Aorta (tissue), 5 donors: ENCODE measurements around the gene SMARCE1. TPM values are rescaled to one million over a fixed set of nuclear protein-coding genes. Genes with fewer than 3 reads are reported as not detected.

Experiments used
- ATAC-seq: fragments of 200-7000 bp; cut with Tn5 transposase; one replicate; pipeline ENCODE4 v1.9.1; 2022; ENCODE audit warnings: moderate library complexity; ENCODE audit not compliant: low FRiP score
- DNase-seq, 2 donors: peaks; one replicate each; pipeline ENCODE4 v3.0.0-alpha.2; 2020
- H3K27ac ChIP-seq, 2 donors: one replicate each; pipeline ENCODE4 v1.5.1; 2013; ENCODE audit warnings: low read length in 2 of 2, mild to moderate bottlenecking in 2 of 2, moderate library complexity in 2 of 2, control low read depth in 1 of 2, inconsistent platforms in 1 of 2, low read depth in 1 of 2
- H3K27me3 ChIP-seq, 2 donors: one replicate each; pipeline ENCODE4 v1.6.1; 2013; ENCODE audit warnings: control low read depth in 1 of 2, low read length in 1 of 2, mild to moderate bottlenecking in 1 of 2, moderate library complexity in 1 of 2; ENCODE audit not compliant: insufficient read depth in 2 of 2, control insufficient read depth in 1 of 2
- H3K36me3 ChIP-seq, 2 donors: one replicate each; pipeline ENCODE4 v1.6.1; 2013; ENCODE audit warnings: control low read depth in 1 of 2, low read length in 1 of 2, mild to moderate bottlenecking in 1 of 2; ENCODE audit not compliant: insufficient read depth in 2 of 2, control insufficient read depth in 1 of 2
- H3K4me1 ChIP-seq, 2 donors: one replicate each; pipeline ENCODE4 v1.6.1; 2013; ENCODE audit warnings: low read length in 2 of 2, control low read depth in 1 of 2, mild to moderate bottlenecking in 1 of 2, moderate library complexity in 1 of 2; ENCODE audit not compliant: insufficient read depth in 2 of 2, control insufficient read depth in 1 of 2
- H3K4me3 ChIP-seq, 2 donors: one replicate each; pipeline ENCODE4 v1.5.1; 2013; ENCODE audit warnings: low read length in 2 of 2, control low read depth in 1 of 2, mild to moderate bottlenecking in 1 of 2
- H3K9me3 ChIP-seq: one replicate; pipeline ENCODE4 v1.6.1; 2013; ENCODE audit warnings: mild to moderate bottlenecking, low read length; ENCODE audit not compliant: control insufficient read depth
- WGBS, 2 donors: extraction: QIAGEN DNeasy Blood & Tissue Kit; methylation state at CpG; one replicate each; pipeline ENCODE4 v1.1.7; 2013; 5-methylcytosine and 5-hydroxymethylcytosine counted together
- intact Hi-C, 2 donors: fragments of 100-400 bp; cut with DNase I; formaldehyde crosslinking; loops; one replicate each; pipeline versions ENCODE4 v1.14.2 to v1.15.0; 2022
- polyA plus RNA-seq, 2 donors: library from polyadenylated mRNA; stranded (reverse); fragments of 200-250 nt; gene quantifications; one replicate each; pipeline ENCODE4 v1.2.3, GENCODE V29; 2013
- total RNA-seq, 2 donors: library from RNA; stranded (reverse); fragmentation: NEBNext Ultra II Directional; extraction: Animal tissue kit (Norgen Biotek cat#: 25700); gene quantifications; one replicate each; pipeline ENCODE4 v1.2.1, GENCODE V29; 2021
- donor health status: healthy with polysubstance abuse.
- donor health status: Bipolar disorder and iron deficiency.
- donor health status: DM: no; HTN: no; CAD: no.
- donor health status: DM: no; HTN: no; CAD: no.
- donor health status: DM: yes; HTN: yes; CAD: no.

SMARCE1 gene
- total and polyA plus RNA-seq, 4 donors, result 61.0 to 84.4 (median 76.2) TPM

GRCh38 chr17:40629842-40630241, 17.8 kb downstream of the SMARCE1 start:
- intact Hi-C loops, result no loop called here
- no peak overlapping the region for H3K4me3 ChIP-seq
- no peak for DNase-seq
- no peaks in the 10 kb centered on the region for H3K27me3 ChIP-seq
- no peak for ATAC-seq
- no peaks in the 10 kb centered on the region for H3K4me1 ChIP-seq
- WGBS, 2 donors, result 51 to 57% methylated on average over 2 of the region's 2 CpGs
- peaks cover 9% of the 10 kb centered on the region in 2 donors for H3K36me3 ChIP-seq
- H3K27ac ChIP-seq, result no peak overlapping the region
- no peaks in the 10 kb centered on the region for H3K9me3 ChIP-seq

- H3K36me3 ChIP-seq, result peaks cover 0 to 3% of the 10 kb centered on the region in 2 donors
- no peaks in the 10 kb centered on the region for H3K9me3 ChIP-seq
- intact Hi-C loops, result no loop called here
- 41 to 49% methylated on average over 5 of the region's 5 CpGs for WGBS, 2 donors
- DNase-seq (no peak), ATAC-seq (no peak)
- H3K4me1 ChIP-seq, result no peaks in the 10 kb centered on the region
- H3K27me3 ChIP-seq, result no peaks in the 10 kb centered on the region
- H3K4me3 ChIP-seq, result no peak overlapping the region
- no peak overlapping the region for H3K27ac ChIP-seq
Observed at GRCh38 chr17:40625311-40625710, 22.3 kb downstream of the SMARCE1 start.

GRCh38 chr17:40623419-40624210, 24.0 kb downstream of the SMARCE1 start:
- Histone ChIP-seq H3K27ac (no peak overlapping the region), H3K4me3 (no peak overlapping the region), H3K27me3 (no peaks in the 10 kb centered on the region), H3K36me3 (no peaks in the 10 kb centered on the region), H3K4me1 (no peaks in the 10 kb centered on the region), H3K9me3 (no peaks in the 10 kb centered on the region)
- intact Hi-C loops, result no loop called here
- 75 to 82% methylated on average over 12 of the region's 12 CpGs for WGBS, 2 donors
- DNase-seq, result no peak
- ATAC-seq, result no peak

- H3K27ac ChIP-seq, result no peak overlapping the region
Observed at GRCh38 chr17:40622509-40622928, 25.1 kb downstream of the SMARCE1 start.

GRCh38 chr17:40621578-40621977, 26.0 kb downstream of the SMARCE1 start:
- no peak overlapping the region for H3K27ac ChIP-seq
- DNase-seq, result no peak
- no peak overlapping the region for H3K4me3 ChIP-seq
- H3K36me3 ChIP-seq, result no peaks in the 10 kb centered on the region
- intact Hi-C loops, result no loop called here
- no peaks in the 10 kb centered on the region for H3K27me3 ChIP-seq
- no peaks in the 10 kb centered on the region for H3K9me3 ChIP-seq
- no peak for ATAC-seq
- no peaks in the 10 kb centered on the region for H3K4me1 ChIP-seq
- 56 to 60% methylated on average over 8 of the region's 8 CpGs for WGBS, 2 donors

More at GRCh38 chr17:40622509-40622928, 25.1 kb downstream of the SMARCE1 start:
- intact Hi-C loops, result no loop called here
- ATAC-seq (no peak), DNase-seq (no peak)
- Histone ChIP-seq H3K9me3 (no peaks in the 10 kb centered on the region), H3K4me3 (no peak overlapping the region), H3K4me1 (no peaks in the 10 kb centered on the region), H3K36me3 (no peaks in the 10 kb centered on the region), H3K27me3 (no peaks in the 10 kb centered on the region)
- 50 to 54% methylated on average over 3 of the region's 3 CpGs for WGBS, 2 donors

- ATAC-seq, result no peak
- 82 to 84% methylated on average over 6 of the region's 6 CpGs for WGBS, 2 donors
- intact Hi-C loops, result no loop called here
Observed at GRCh38 chr17:40621019-40621418, 26.6 kb downstream of the SMARCE1 start.

GRCh38 chr17:40618754-40619625, 28.6 kb downstream of the SMARCE1 start:
- no peak for DNase-seq
- WGBS, 2 donors, result 70 to 81% methylated on average over 16 of the region's 16 CpGs
- intact Hi-C loops, result no loop called here
- Histone ChIP-seq H3K27ac (no peak overlapping the region), H3K9me3 (no peaks in the 10 kb centered on the region), H3K4me3 (no peak overlapping the region), H3K27me3 (no peaks in the 10 kb centered on the region), H3K36me3 (no peaks in the 10 kb centered on the region), H3K4me1 (no peaks in the 10 kb centered on the region)
- no peak for ATAC-seq

More at GRCh38 chr17:40621019-40621418, 26.6 kb downstream of the SMARCE1 start:
- Histone ChIP-seq H3K9me3 (no peaks in the 10 kb centered on the region), H3K27me3 (no peaks in the 10 kb centered on the region), H3K27ac (no peak overlapping the region), H3K4me1 (no peaks in the 10 kb centered on the region), H3K36me3 (no peaks in the 10 kb centered on the region), H3K4me3 (no peak overlapping the region)
- DNase-seq, result no peak

- no peak for DNase-seq
- Histone ChIP-seq H3K36me3 (no peaks in the 10 kb centered on the region), H3K4me3 (no peak overlapping the region), H3K4me1 (no peaks in the 10 kb centered on the region), H3K27ac (no peak overlapping the region), H3K9me3 (no peaks in the 10 kb centered on the region), H3K27me3 (no peaks in the 10 kb centered on the region)
- intact Hi-C loops, result no loop called here
- no peak for ATAC-seq
- 67 to 68% methylated on average over 11 of the region's 11 CpGs for WGBS, 2 donors
Observed at GRCh38 chr17:40617678-40618240, 29.9 kb downstream of the SMARCE1 start.
